Inferior parietal cortex (tissue), 1 donor: ENCODE results near the gene CSF1R.

ENCODE experiments used
- DNase-seq: peaks from one replicate; pipeline ENCODE4 v3.0.0-alpha.2; 2016; ENCODE audit errors: extremely low spot score

The CSF1R gene

GRCh38 chr5:150024346-150024984 is 61.9 kb downstream of the CSF1R start:
- no peak for DNase-seq

- DNase-seq: no peak
Measured at GRCh38 chr5:150023136-150023535, 63.2 kb downstream of the CSF1R start.

GRCh38 chr5:150022681-150023080 is 63.7 kb downstream of the CSF1R start:
- DNase-seq: no peak

GRCh38 chr5:150022158-150022531 is 64.2 kb downstream of the CSF1R start:
- no peak for DNase-seq

- DNase-seq: no peak
Measured at GRCh38 chr5:150021491-150022157, 64.7 kb downstream of the CSF1R start.

- no peak for DNase-seq
Measured at GRCh38 chr5:150020249-150020648, 66.1 kb downstream of the CSF1R start.

- no peak for DNase-seq
Measured at GRCh38 chr5:150017226-150018005, 68.9 kb downstream of the CSF1R start.

GRCh38 chr5:150016537-150016936 is 69.8 kb downstream of the CSF1R start:
- no peak for DNase-seq

- no peak for DNase-seq
Measured at GRCh38 chr5:150015415-150015814, 70.9 kb downstream of the CSF1R start.

- no peak for DNase-seq
Measured at GRCh38 chr5:150014456-150014855, 71.9 kb downstream of the CSF1R start.

GRCh38 chr5:150013931-150014330 is 72.4 kb downstream of the CSF1R start:
- DNase-seq: no peak

- DNase-seq: no peak
Measured at GRCh38 chr5:150009671-150010387, 76.5 kb downstream of the CSF1R start.

GRCh38 chr5:150007050-150007449 is 79.3 kb downstream of the CSF1R start:
- DNase-seq: no peak

GRCh38 chr5:150006318-150006717 is 80.0 kb downstream of the CSF1R start:
- no peak for DNase-seq
